K562 (cell line): ENCODE data around the gene FMNL3. TPM values are rescaled to one million over a fixed set of nuclear protein-coding genes. Genes with fewer than 3 reads are reported as not detected.
A peak's percentile ranks its signal among the peaks of the same experiment; 100 is the strongest.

ENCODE experiments used
- FOXP4 ChIP-seq: sonication (generic); formaldehyde crosslinking; IDR thresholded peaks from 2 replicates; pipeline ENCODE4 v1.8.0; 2022; ENCODE audit warnings: mild to moderate bottlenecking, missing genetic modification reagents, borderline replicate concordance
- JUND ChIP-seq, 2 experiments: IDR thresholded peaks; 2 replicates in 1 of 2; 3 replicates in 1 of 2; pipeline ENCODE4 v1.6.1; 2011; ENCODE audit warnings: borderline replicate concordance in 2 of 2, low read depth in 2 of 2, low read length in 2 of 2, improper control_type of control experiment in 1 of 2, missing biosample characterization in 1 of 2, missing genetic modification characterization in 1 of 2, missing genetic modification reagents in 1 of 2
- PKNOX1 ChIP-seq: fragments of 450-650 bp; IDR thresholded peaks from 2 replicates; pipeline ENCODE4 v1.6.1; 2016
- PML ChIP-seq: IDR thresholded peaks from 2 replicates; pipeline ENCODE4 v1.6.1; 2012; ENCODE audit warnings: low read length, inconsistent platforms
- SIN3B ChIP-seq: fragments of 450-650 bp; IDR thresholded peaks from 2 replicates; pipeline ENCODE4 v1.6.1; 2017; ENCODE audit warnings: low read depth, mild to moderate bottlenecking, moderate library complexity
- TEAD1 ChIP-seq, 2 experiments: fragments of 450-650 bp in 1 of 2; sonication (generic) in 1 of 2; formaldehyde crosslinking; IDR thresholded peaks; 2 replicates each; pipeline versions ENCODE4 v1.4.0 to v1.8.0; 2020 to 2022; ENCODE audit warnings: mild to moderate bottlenecking in 2 of 2, missing genetic modification reagents in 1 of 2
- THAP12 ChIP-seq: fragments of 250-450 bp; sonication (Bioruptor Pico); IDR thresholded peaks from 2 replicates; pipeline ENCODE4 v1.9.0; 2021; ENCODE audit warnings: mild to moderate bottlenecking, inconsistent platforms
- ZNF175 ChIP-seq: fragments of 200-800 bp; sonication (Bioruptor generic); IDR thresholded peaks from 2 replicates; pipeline ENCODE4 v1.6.1; 2016; ENCODE audit warnings: low read depth, mild to moderate bottlenecking, missing genetic modification characterization, missing compliant biosample characterization
- ZNF212 ChIP-seq: fragments of 450-650 bp; formaldehyde crosslinking; IDR thresholded peaks from 2 replicates; pipeline ENCODE4 v1.4.0; 2020; ENCODE audit warnings: mild to moderate bottlenecking
- ZNF318 ChIP-seq, 2 experiments: fragments of 450-650 bp; IDR thresholded peaks; 2 replicates each; pipeline ENCODE4 v1.6.1; 2016; ENCODE audit warnings: mild to moderate bottlenecking in 2 of 2, borderline replicate concordance in 1 of 2, low read depth in 1 of 2, moderate library complexity in 1 of 2
- polyA plus RNA-seq, 8 experiments: library from polyadenylated mRNA; depleted of rRNA in 4 of 8; stranded (reverse) in 5 of 8; unstranded in 3 of 8; fragments of >200 nt; fragmentation: Nextera tagmentation in 2 of 8; fragmentation: Illumina TruSeq in 1 of 8; extraction: Ambion mirVana in 2 of 8; extraction: Trizol in 1 of 8; gene quantifications; 2 replicates each; pipeline versions ENCODE4 v1.2.1 to v1.2.3, GENCODE V29; 2011 to 2014; ENCODE audit warnings: inconsistent platforms in 1 of 8, missing spikeins in 1 of 8
- total RNA-seq, 7 experiments: library from RNA; depleted of rRNA in 6 of 7; stranded (reverse); fragments of >200 nt in 6 of 7; fragmentation: Illumina TruSeq in 2 of 7; extraction: Trizol in 2 of 7; gene quantifications; 2 replicates each; pipeline versions ENCODE4 v1.2.1 to v1.2.3, GENCODE V29; 2011 to 2021; ENCODE audit warnings: low replicate concordance in 1 of 7

The FMNL3 gene
- total and polyA plus RNA-seq, 9 of the 15 experiments (the other 6 are each of a cell fraction or from before 2014, with no cell fraction given): 0.49 to 14.4 (median 6.8) TPM

- TF ChIP-seq THAP12 (CRISPR knock-in tag): peak; percentile 97
- TF ChIP-seq ZNF212 (CRISPR knock-in tag): peak; percentile 78; the same call in 1 of the 2 replicates
- peak; percentile 60 for TF ChIP-seq JUND (IDR thresholded peaks at IDR 0.05; ENCODE audit: borderline replicate concordance, low read depth, low read length)
- TF ChIP-seq JUND (tag; IDR thresholded peaks at IDR 0.05; ENCODE audit: borderline replicate concordance, low read depth, low read length): peak; percentile 45; the same call in 1 of the 3 replicates
- TF ChIP-seq PKNOX1: peak; percentile 97
- no peak for TF ChIP-seq ZNF318 (IDR thresholded peaks at IDR 0.05; ENCODE audit: borderline replicate concordance in 1 of 2, low read depth in 1 of 2)
- TF ChIP-seq FOXP4 (CRISPR knock-in tag): no peak
- peak in 1 of 2 experiments; percentile 79; a peak in 1 of 4 replicates for TF ChIP-seq TEAD1 (CRISPR knock-in tag; IDR thresholded peaks at IDR 0.05)
- peak; percentile 96 for TF ChIP-seq PML
- peak; percentile 67 for TF ChIP-seq ZNF175 (CRISPR knock-in tag)
- peak; percentile 74 for TF ChIP-seq SIN3B
Measured at GRCh38 chr12:49740930-49741881, 34.0 kb upstream of the FMNL3 start, which contains the start of gene TMBIM6 (continued).
